PC-9 (cell line): Measurements from ENCODE around the gene HMGCL.

Experiments used
- CTCF ChIP-seq: fragments of 200-600 bp; sonication (generic); conservative IDR thresholded peaks from 2 replicates; pipeline ENCODE4 v1.6.1; 2017; ENCODE audit warnings: mixed run types, antibody characterized with exemption, mild to moderate bottlenecking, moderate library complexity
- EZH2 ChIP-seq: fragments of 200-600 bp; sonication (generic); IDR thresholded peaks from 2 replicates; pipeline ENCODE4 v1.8.0; 2017; ENCODE audit warnings: antibody characterized with exemption, low read depth

- TF ChIP-seq CTCF, result peak; percentile 32; the same call in 1 of the 2 replicates
- no peak for TF ChIP-seq EZH2
Measured at GRCh38 chr1:23854568-23854967, 29.3 kb upstream of the HMGCL start.
